Endothelial cell of umbilical vein (primary cell): Measurements from ENCODE around the gene EPC1. TPM values are rescaled to one million over a fixed set of nuclear protein-coding genes. Genes with fewer than 3 reads are reported as not detected.

Experiments used
- BruUV-seq: library from RNA; stranded (reverse); fragments of 400-500 nt; replicated peaks from 2 replicates; lab custom pipeline; 2021; lab: Mats Ljungman, UMichigan
- CTCF ChIA-PET: fragments of 300-600, 350-600 bp; sonication (Branson Sonifier 250); formaldehyde crosslinking; loops from one replicate; lab custom pipeline; 2021; ENCODE audit warnings: antibody characterized with exemption, inconsistent platforms; lab: Charles Lee
- POLR2A ChIA-PET: fragments of 300-600, 350-600 bp; sonication (Branson Sonifier 250); formaldehyde crosslinking; loops from one replicate; lab custom pipeline; 2021; ENCODE audit warnings: antibody characterized with exemption, inconsistent platforms; lab: Charles Lee
- DNase-seq: peaks from one replicate; pipeline ENCODE4 v3.0.0-alpha.2; 2011; ENCODE audit warnings: low read depth, low spot score
- FAIRE-seq: peaks from 2 replicates; lab custom pipeline; 2011; peaks lifted over from hg19 to GRCh38; lab: Jason Lieb, UNC
- H2AFZ ChIP-seq: 2 replicates; pipeline ENCODE4 v1.6.0; 2012; ENCODE audit warnings: low read depth, low read length, control low read depth, inconsistent platforms
- H3K27ac ChIP-seq: 2 replicates; pipeline ENCODE4 v1.5.1; 2011; ENCODE audit warnings: low read depth, mild to moderate bottlenecking, control low read depth, low read length, moderate library complexity; ENCODE audit not compliant: insufficient read depth
- H3K27me3 ChIP-seq, 2 experiments: 2 replicates each; pipeline versions ENCODE4 v1.6.0 to v1.6.1; 2011; ENCODE audit warnings: low read length in 2 of 2, mixed read lengths in 1 of 2; ENCODE audit not compliant: control insufficient read depth in 2 of 2, insufficient read depth in 2 of 2
- H3K36me3 ChIP-seq, 2 experiments: 2 replicates in 1 of 2; 3 replicates in 1 of 2; pipeline ENCODE4 v1.5.1; 2011; ENCODE audit warnings: low read length in 2 of 2, mild to moderate bottlenecking in 1 of 2, moderate library complexity in 1 of 2; ENCODE audit not compliant: control insufficient read depth in 2 of 2, insufficient read depth in 2 of 2; ENCODE audit errors: extremely low read depth in 1 of 2
- H3K4me1 ChIP-seq: 3 replicates; pipeline ENCODE4 v1.5.1; 2011; ENCODE audit warnings: mild to moderate bottlenecking, low read length; ENCODE audit not compliant: control insufficient read depth, insufficient read depth; ENCODE audit errors: extremely low read depth
- H3K4me2 ChIP-seq: 2 replicates; pipeline ENCODE4 v1.6.1; 2011; ENCODE audit warnings: low read length, control low read depth, mixed read lengths; ENCODE audit not compliant: insufficient read depth
- H3K4me3 ChIP-seq, 3 experiments: fragments of 200-600 bp in 1 of 3; sonication (generic), shearing (Covaris generic) in 1 of 3; replicated peaks in 1 of 3; 2 replicates each; pipeline ENCODE4 v1.5.1; 2011 to 2016; ENCODE audit warnings: control low read depth in 3 of 3, low read length in 3 of 3, mild to moderate bottlenecking in 2 of 3, inconsistent platforms in 1 of 3, low read depth in 1 of 3, moderate library complexity in 1 of 3; ENCODE audit not compliant: insufficient read depth in 1 of 3
- H3K79me2 ChIP-seq: 2 replicates; pipeline ENCODE4 v1.6.0; 2012; ENCODE audit warnings: low read length, inconsistent platforms; ENCODE audit not compliant: control insufficient read depth, insufficient read depth
- H3K9ac ChIP-seq: replicated peaks from 2 replicates; pipeline ENCODE3; 2011; ENCODE audit warnings: low read length, control low read depth; ENCODE audit not compliant: insufficient read depth; ENCODE audit errors: extremely low read depth
- H3K9me1 ChIP-seq: replicated peaks from 3 replicates; pipeline ENCODE4 v1.6.0; 2011; ENCODE audit warnings: mild to moderate bottlenecking, low read length; ENCODE audit not compliant: control insufficient read depth, insufficient read depth; ENCODE audit errors: extremely low read depth
- H3K9me3 ChIP-seq: replicated peaks from 2 replicates; pipeline ENCODE4 v1.5.1; 2012; ENCODE audit warnings: low read length, inconsistent platforms; ENCODE audit not compliant: control insufficient read depth, insufficient read depth
- H4K20me1 ChIP-seq: replicated peaks from 2 replicates; pipeline ENCODE3; 2011; ENCODE audit warnings: mild to moderate bottlenecking, low read length; ENCODE audit not compliant: control insufficient read depth, insufficient read depth; ENCODE audit errors: extremely low read depth
- EZH2 ChIP-seq: IDR thresholded peaks from 2 replicates; pipeline ENCODE4 v1.6.1; 2012; ENCODE audit warnings: borderline replicate concordance, low read depth, mild to moderate bottlenecking, moderate library complexity, low read length, inconsistent platforms; ENCODE audit not compliant: severe bottlenecking
- FOS ChIP-seq: IDR thresholded peaks from 2 replicates; pipeline ENCODE4 v1.6.1; 2011; ENCODE audit warnings: mild to moderate bottlenecking, low read length, moderate library complexity, borderline replicate concordance; ENCODE audit not compliant: insufficient read depth
- GATA2 ChIP-seq: IDR thresholded peaks from 2 replicates; pipeline ENCODE4 v1.7.0; 2011; ENCODE audit warnings: low read depth, mild to moderate bottlenecking, moderate library complexity, mixed read lengths, low read length; ENCODE audit not compliant: insufficient read length, insufficient read depth
- JUN ChIP-seq: IDR thresholded peaks from 2 replicates; pipeline ENCODE4 v1.6.1; 2011; ENCODE audit warnings: borderline replicate concordance, low read depth; ENCODE audit not compliant: insufficient read length, insufficient read depth
- MYC ChIP-seq: IDR thresholded peaks from one replicate; pipeline ENCODE4 v1.6.1; 2011; ENCODE audit warnings: mild to moderate bottlenecking, low read depth, low read length
- POLR2A ChIP-seq: IDR thresholded peaks from 2 replicates; pipeline ENCODE4 v1.6.1; 2012; ENCODE audit warnings: low read depth, mild to moderate bottlenecking, control low read depth, low read length
- POLR2AphosphoS5 ChIP-seq: IDR thresholded peaks from 2 replicates; pipeline ENCODE4 v1.6.1; 2012; ENCODE audit warnings: low read depth, mild to moderate bottlenecking, control low read depth, low read length, moderate library complexity; ENCODE audit not compliant: insufficient read depth
- dilution Hi-C: fragments of 300-500 bp; cut with MboI; formaldehyde crosslinking; loops from one replicate; pipeline ENCODE4 v1.15.0; 2019; ENCODE audit warnings: low sequenced_read_pairs; ENCODE audit not compliant: extremely low pct_ligation_motif_present
- intact Hi-C: fragments of 100-400 bp; cut with micrococcal nuclease; formaldehyde crosslinking; loops from one replicate; pipeline ENCODE4 v1.10.0; 2022
- polyA plus RNA-seq, 4 experiments: library from polyadenylated mRNA; depleted of rRNA in 3 of 4; stranded (reverse) in 3 of 4; unstranded in 1 of 4; fragments of >200 nt; gene quantifications; 2 replicates each; pipeline versions ENCODE4 v1.2.1 to v1.2.3, GENCODE V29; 2011 to 2012; ENCODE audit warnings: missing spikeins in 1 of 4
- total RNA-seq: library from RNA; stranded (reverse); gene quantifications from 2 replicates; pipeline ENCODE4 v1.2.3, GENCODE V29; 2021
- TF ChIP-seq, protein P1 (sequence below): IDR thresholded peaks from 2 replicates; pipeline ENCODE4 v1.6.1; 2011; ENCODE audit not compliant: insufficient read depth, insufficient read length
- TF ChIP-seq, protein P2 (sequence below), 2 donors: IDR thresholded peaks; 1 replicate in 1 of 2; 2 replicates in 1 of 2; pipeline ENCODE4 v1.5.1; 2011; ENCODE audit warnings: low read length in 2 of 2, mild to moderate bottlenecking in 2 of 2, moderate library complexity in 2 of 2, control low read depth in 1 of 2, inconsistent platforms in 1 of 2, low read depth in 1 of 2; ENCODE audit not compliant: insufficient read depth in 1 of 2; ENCODE audit errors: extremely low read depth in 1 of 2

EPC1 gene
- total and polyA plus RNA-seq, 2 donors (not counting 3 experiments of a cell fraction or from before 2014, with no cell fraction given): 27.9 to 39.0 TPM

DNA sequence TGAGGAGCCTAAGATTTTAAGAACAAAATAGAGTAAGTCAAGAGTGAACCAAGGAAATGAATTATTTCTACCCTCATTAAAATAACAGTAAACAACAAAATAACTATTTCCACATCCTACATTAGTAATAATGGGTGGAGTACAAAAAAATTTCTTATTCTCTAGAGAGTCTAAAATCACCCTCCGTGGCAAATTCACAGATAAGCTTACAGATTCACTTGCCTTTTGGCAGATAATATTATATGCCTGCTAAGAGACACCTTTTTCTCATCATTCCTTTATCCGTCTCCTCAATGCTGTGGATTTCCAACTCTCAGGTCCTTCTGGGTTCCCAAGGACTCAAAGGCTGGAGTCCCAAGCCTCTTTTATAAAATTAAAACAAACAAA, 2.2 kb upstream of the EPC1 start:
- Histone ChIP-seq H3K79me2 (peaks cover 19% of the 10 kb centered on the region), H3K4me2 (no peak overlapping the region), H4K20me1 (peaks cover 6% of the 10 kb centered on the region), H3K9me3 (no peaks in the 10 kb centered on the region), H3K27ac (no peak overlapping the region), H3K9me1 (no peaks in the 10 kb centered on the region), H3K27me3 (no peaks in the 10 kb centered on the region), H2AFZ (no peak overlapping the region), H3K4me1 (peaks cover 24% of the 10 kb centered on the region), H3K36me3 (no peaks in the 10 kb centered on the region), H3K9ac (no peak overlapping the region), H3K4me3 (no peak overlapping the region)
- intact Hi-C loops (loop anchor here (5.0 kb wide), 2 partner anchors 142 to 297 kb away; no protein-coding TSS in a partner anchor), dilution Hi-C loops (no loop called here)
- FAIRE-seq (no peak), DNase-seq (no peak)
- ChIA-PET POLR2A (no interaction called here), CTCF (no interaction called here)
- BruUV-seq: no TSS peak
- TF ChIP-seq, protein P1, sequence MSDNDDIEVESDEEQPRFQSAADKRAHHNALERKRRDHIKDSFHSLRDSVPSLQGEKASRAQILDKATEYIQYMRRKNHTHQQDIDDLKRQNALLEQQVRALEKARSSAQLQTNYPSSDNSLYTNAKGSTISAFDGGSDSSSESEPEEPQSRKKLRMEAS: no peak
- TF ChIP-seq JUN (no peak), MYC (no peak), GATA2 (no peak), POLR2A (no peak), POLR2AphosphoS5 (no peak), FOS (no peak), EZH2 (no peak)
- TF ChIP-seq, protein P2, sequence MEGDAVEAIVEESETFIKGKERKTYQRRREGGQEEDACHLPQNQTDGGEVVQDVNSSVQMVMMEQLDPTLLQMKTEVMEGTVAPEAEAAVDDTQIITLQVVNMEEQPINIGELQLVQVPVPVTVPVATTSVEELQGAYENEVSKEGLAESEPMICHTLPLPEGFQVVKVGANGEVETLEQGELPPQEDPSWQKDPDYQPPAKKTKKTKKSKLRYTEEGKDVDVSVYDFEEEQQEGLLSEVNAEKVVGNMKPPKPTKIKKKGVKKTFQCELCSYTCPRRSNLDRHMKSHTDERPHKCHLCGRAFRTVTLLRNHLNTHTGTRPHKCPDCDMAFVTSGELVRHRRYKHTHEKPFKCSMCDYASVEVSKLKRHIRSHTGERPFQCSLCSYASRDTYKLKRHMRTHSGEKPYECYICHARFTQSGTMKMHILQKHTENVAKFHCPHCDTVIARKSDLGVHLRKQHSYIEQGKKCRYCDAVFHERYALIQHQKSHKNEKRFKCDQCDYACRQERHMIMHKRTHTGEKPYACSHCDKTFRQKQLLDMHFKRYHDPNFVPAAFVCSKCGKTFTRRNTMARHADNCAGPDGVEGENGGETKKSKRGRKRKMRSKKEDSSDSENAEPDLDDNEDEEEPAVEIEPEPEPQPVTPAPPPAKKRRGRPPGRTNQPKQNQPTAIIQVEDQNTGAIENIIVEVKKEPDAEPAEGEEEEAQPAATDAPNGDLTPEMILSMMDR (IDR thresholded peaks at IDR 0.05; ENCODE audit: extremely low read depth in 1 of 2, insufficient read depth in 1 of 2, low read depth in 1 of 2, low read length in 2 of 2): no peak
